SU-DHL-6 (cell line): ENCODE measurements around the gene C3orf62.
"Not testable (repeated sequence)": the region's sequence is repeated elsewhere in the genome, so short reads cannot be mapped to it uniquely, and the experiment has no call there.

Source experiments
- H2AFZ ChIP-seq: fragments of 200-600 bp; sonication (generic); 2 replicates; pipeline ENCODE4 v1.6.1; 2014; ENCODE audit warnings: low read depth, mild to moderate bottlenecking, moderate library complexity, mixed read lengths, antibody characterized with exemption, low read length; ENCODE audit not compliant: severe bottlenecking
- H3F3A ChIP-seq: fragments of 200-600 bp; shearing (Covaris generic); 2 replicates; pipeline ENCODE4 v1.6.0; 2016; ENCODE audit warnings: antibody characterized with exemption, mild to moderate bottlenecking; ENCODE audit not compliant: insufficient read depth
- H3K27ac ChIP-seq: fragments of 200-600 bp; sonication (generic); 2 replicates; pipeline ENCODE4 v1.5.1; 2016; ENCODE audit warnings: low read depth, mild to moderate bottlenecking, low read length, moderate library complexity, mixed read lengths
- H3K27me3 ChIP-seq: fragments of 200-600 bp; sonication (generic), shearing (Covaris generic); 2 replicates; pipeline ENCODE4 v1.6.0; 2014; ENCODE audit warnings: mild to moderate bottlenecking, low read length
- H3K36me3 ChIP-seq: fragments of 200-600 bp; sonication (generic); 2 replicates; pipeline ENCODE4 v1.6.1; 2014; ENCODE audit warnings: mild to moderate bottlenecking, low read length, mixed read lengths
- H3K4me2 ChIP-seq: fragments of 300-600, 200-600 bp; shearing (Covaris generic), sonication (generic); 2 replicates; pipeline ENCODE4 v1.6.0; 2014; ENCODE audit warnings: low read length, low read depth, mild to moderate bottlenecking; ENCODE audit not compliant: poor library complexity, severe bottlenecking
- H3K4me3 ChIP-seq: fragments of 200-600 bp; sonication (generic); 2 replicates; pipeline ENCODE4 v1.5.1; 2014; ENCODE audit warnings: antibody characterized with exemption, low read length, mild to moderate bottlenecking, mixed read lengths; ENCODE audit not compliant: insufficient read depth, poor library complexity, severe bottlenecking
- H3K79me2 ChIP-seq: fragments of 200-600 bp; sonication (generic); 2 replicates; pipeline ENCODE4 v1.6.1; 2014; ENCODE audit warnings: mild to moderate bottlenecking, low read length, moderate library complexity; ENCODE audit not compliant: insufficient read depth
- H3K9ac ChIP-seq: fragments of 200-600 bp; sonication (generic); 2 replicates; pipeline ENCODE4 v1.7.0; 2014; ENCODE audit warnings: mild to moderate bottlenecking, low read length
- H3K9me2 ChIP-seq: fragments of 200-600 bp; sonication (generic); replicated peaks from 2 replicates; pipeline ENCODE4 v1.6.1; 2014; ENCODE audit warnings: low read length; ENCODE audit not compliant: insufficient read depth
- H3K9me3 ChIP-seq: fragments of 200-600 bp; sonication (generic); 2 replicates; pipeline ENCODE4 v1.6.1; 2014; ENCODE audit warnings: low read length, mixed read lengths; ENCODE audit not compliant: insufficient read depth
- H4K20me1 ChIP-seq: fragments of 200-600 bp; sonication (generic); 2 replicates; pipeline ENCODE4 v1.6.1; 2014; ENCODE audit warnings: low read depth, mild to moderate bottlenecking, antibody characterized with exemption, low read length, moderate library complexity, mixed read lengths
- CTCF ChIP-seq: fragments of 200-600 bp; sonication (generic); IDR thresholded peaks from one replicate; pipeline ENCODE4 v1.5.1; 2017; ENCODE audit warnings: antibody characterized with exemption, mild to moderate bottlenecking, low read length, moderate library complexity; ENCODE audit not compliant: insufficient read depth, poor library complexity, severe bottlenecking
- EZH2phosphoT487 ChIP-seq: fragments of 200-600 bp; sonication (generic), shearing (Covaris generic); conservative IDR thresholded peaks from 2 replicates; pipeline ENCODE4 v1.6.1; 2018; ENCODE audit warnings: mild to moderate bottlenecking, antibody characterized with exemption, low read length, moderate library complexity, mixed read lengths

C3orf62 gene

GRCh38 chr3:49237344-49237743 lies 39.7 kb downstream of the C3orf62 start:
- Histone ChIP-seq H3K36me3 (no peaks in the 10 kb centered on the region), H3K27me3 (no peaks in the 10 kb centered on the region), H3K27ac (no peak overlapping the region), H3F3A (no peaks in the 10 kb centered on the region), H3K4me3 (no peak overlapping the region), H3K9me2 (no peaks in the 10 kb centered on the region), H3K9ac (no peak overlapping the region), H3K79me2 (no peaks in the 10 kb centered on the region), H3K9me3 (peaks cover 17% of the 10 kb centered on the region; the same call in 1 of the 2 replicates), H4K20me1 (no peaks in the 10 kb centered on the region), H2AFZ (no peak overlapping the region), H3K4me2 (no peak overlapping the region)
- TF ChIP-seq EZH2phosphoT487: no peak
- no peak for TF ChIP-seq CTCF

- H3F3A ChIP-seq: no peaks in the 10 kb centered on the region
- no peak overlapping the region for H3K4me3 ChIP-seq
- H3K9me3 ChIP-seq: peaks cover 17% of the 10 kb centered on the region; the same call in 1 of the 2 replicates
- no peak for TF ChIP-seq CTCF
- TF ChIP-seq EZH2phosphoT487: no peak
- H3K36me3 ChIP-seq: no peaks in the 10 kb centered on the region
- no peak overlapping the region for H3K9ac ChIP-seq
- H3K27ac ChIP-seq: no peak overlapping the region
- H3K79me2 ChIP-seq: no peaks in the 10 kb centered on the region
- no peak overlapping the region for H3K4me2 ChIP-seq
- H4K20me1 ChIP-seq: no peaks in the 10 kb centered on the region
- no peaks in the 10 kb centered on the region for H3K9me2 ChIP-seq
- H3K27me3 ChIP-seq: no peaks in the 10 kb centered on the region
- no peak overlapping the region for H2AFZ ChIP-seq
These were observed 40.8 kb downstream of the C3orf62 start for GRCh38 chr3:49236226-49236625.

GRCh38 chr3:49228817-49229216 lies 48.2 kb downstream of the C3orf62 start:
- not testable (repeated sequence) for H3F3A ChIP-seq, H3K9ac ChIP-seq, H4K20me1 ChIP-seq, H3K36me3 ChIP-seq, H2AFZ ChIP-seq, H3K79me2 ChIP-seq, H3K9me2 ChIP-seq, H3K4me2 ChIP-seq, H3K27ac ChIP-seq, H3K4me3 ChIP-seq, H3K27me3 ChIP-seq
- peaks cover 23% of the 10 kb centered on the region; the same call in 1 of the 2 replicates for H3K9me3 ChIP-seq

GRCh38 chr3:49222002-49222401 lies 55.0 kb downstream of the C3orf62 start:
- TF ChIP-seq EZH2phosphoT487: no peak
- TF ChIP-seq CTCF: no peak

GRCh38 chr3:49220985-49221563 lies 56.0 kb downstream of the C3orf62 start:
- not testable (repeated sequence) for H4K20me1 ChIP-seq, H3K9me3 ChIP-seq, H3K27me3 ChIP-seq, H3K4me3 ChIP-seq, H3K79me2 ChIP-seq, H3K4me2 ChIP-seq, H2AFZ ChIP-seq, H3K9me2 ChIP-seq, H3K27ac ChIP-seq, H3F3A ChIP-seq, H3K9ac ChIP-seq, H3K36me3 ChIP-seq

More at GRCh38 chr3:49222002-49222401, 55.0 kb downstream of the C3orf62 start:
- Histone ChIP-seq H4K20me1 (no peaks in the 10 kb centered on the region), H3K9ac (no peak overlapping the region), H3K27me3 (no peaks in the 10 kb centered on the region), H3K27ac (no peak overlapping the region), H3K4me2 (no peak overlapping the region), H3K9me3 (no peaks in the 10 kb centered on the region), H3K79me2 (no peaks in the 10 kb centered on the region), H3K9me2 (no peaks in the 10 kb centered on the region), H3F3A (no peaks in the 10 kb centered on the region), H3K36me3 (no peaks in the 10 kb centered on the region), H2AFZ (no peak overlapping the region), H3K4me3 (no peak overlapping the region)
